Measurements from ENCODE around the gene CFAP299.

GRCh38 chr4:80321341-80321740 is 14.2 kb upstream of the CFAP299 start:
- TF ChIP-seq POLR2AphosphoS5 (IDR thresholded peaks at IDR 0.05; ENCODE audit: low read depth, low read length): no peak
- no peak for TF ChIP-seq ZNF639 (CRISPR knock-in tag; conservative IDR thresholded peaks at IDR 0.05)
- TF ChIP-seq CTCF (CRISPR knock-in tag; IDR thresholded peaks at IDR 0.05): no peak
- no peak for TF ChIP-seq YY1 (IDR thresholded peaks at IDR 0.05; ENCODE audit: insufficient read depth, insufficient replicate concordance, low read depth, low read length)
- no peak for TF ChIP-seq POLR2A (IDR thresholded peaks at IDR 0.05; ENCODE audit: insufficient read depth in 1 of 2, low read depth in 2 of 2, low read length in 2 of 2)
- TF ChIP-seq ZNF282 (IDR thresholded peaks at IDR 0.05; ENCODE audit: partially characterized antibody): no peak
- no peak for TF ChIP-seq IRF9 (CRISPR knock-in tag; IDR thresholded peaks at IDR 0.05; ENCODE audit: borderline replicate concordance)
- TF ChIP-seq BRF2 (CRISPR knock-in tag; IDR thresholded peaks at IDR 0.05): no peak
- no peak for TF ChIP-seq EZH2 (conservative IDR thresholded peaks at IDR 0.05; ENCODE audit: low read depth, low read length)
- TF ChIP-seq SMAD3 (CRISPR knock-in tag; IDR thresholded peaks at IDR 0.05): no peak

Data from HepG2 (cell line).